H1 (cell line): ENCODE measurements around the gene PRIMPOL. TPM values are rescaled to one million over a fixed set of nuclear protein-coding genes. Genes with fewer than 3 reads are reported as not detected.

Experiments used
- CTCF ChIA-PET: fragments of 300-600 bp; sonication (Branson Sonifier 250); formaldehyde crosslinking; loops from one replicate; lab custom pipeline; 2021; ENCODE audit not compliant: partially characterized antibody; lab: Charles Lee
- POLR2A ChIA-PET: fragments of 300-600 bp; sonication (Branson Sonifier 250); formaldehyde crosslinking; loops from one replicate; lab custom pipeline; 2021; ENCODE audit warnings: inconsistent platforms; ENCODE audit not compliant: partially characterized antibody; lab: Charles Lee
- DNase-seq, 2 experiments: peaks; one replicate each; pipeline versions ENCODE4 v3.0.0 to v3.0.0-alpha.2; 2010 to 2022; ENCODE audit warnings: low spot score in 2 of 2, low read depth in 1 of 2, mixed read lengths in 1 of 2
- FAIRE-seq: peaks from 2 replicates; lab custom pipeline; 2011; peaks lifted over from hg19 to GRCh38; lab: Jason Lieb, UNC
- H2AFZ ChIP-seq: 2 replicates; pipeline ENCODE4 v1.8.1; 2012; ENCODE audit warnings: low read length, inconsistent platforms
- H2AK5ac ChIP-seq: 2 replicates; pipeline ENCODE4 v1.6.1; 2013; ENCODE audit warnings: low read depth, low read length
- H2BK120ac ChIP-seq: replicated peaks from 2 replicates; pipeline ENCODE3; 2013; ENCODE audit warnings: low read depth, low read length, inconsistent platforms
- H2BK12ac ChIP-seq: 2 replicates; pipeline ENCODE4 v1.6.1; 2013; ENCODE audit warnings: low read depth, low read length
- H2BK15ac ChIP-seq: 2 replicates; pipeline ENCODE4 v1.6.1; 2013; ENCODE audit warnings: low read length
- H2BK20ac ChIP-seq: 2 replicates; pipeline ENCODE4 v1.6.1; 2013; ENCODE audit warnings: low read length
- H2BK5ac ChIP-seq: 2 replicates; pipeline ENCODE4 v1.6.1; 2013; ENCODE audit warnings: low read depth, low read length
- H3K14ac ChIP-seq: 2 replicates; pipeline ENCODE4 v1.6.1; 2013; ENCODE audit warnings: inconsistent platforms; ENCODE audit not compliant: insufficient read length
- H3K18ac ChIP-seq: 2 replicates; pipeline ENCODE4 v1.6.1; 2013; ENCODE audit warnings: low read length; ENCODE audit errors: extremely low read depth
- H3K23ac ChIP-seq: 2 replicates; pipeline ENCODE4 v1.6.1; 2013; ENCODE audit warnings: inconsistent platforms; ENCODE audit not compliant: insufficient read length
- H3K23me2 ChIP-seq: 2 replicates; pipeline ENCODE4 v1.6.1; 2013; ENCODE audit warnings: low read depth, low read length
- H3K27ac ChIP-seq: 2 replicates; pipeline ENCODE4 v1.6.1; 2011; ENCODE audit warnings: low read depth, low read length, inconsistent platforms
- H3K27me3 ChIP-seq, 4 experiments: replicated peaks in 1 of 4; 1 replicate in 1 of 4; 2 replicates in 3 of 4; pipeline versions ENCODE4 v1.6.1 to v1.8.1; 2011 to 2013; ENCODE audit warnings: low read length in 3 of 4, mild to moderate bottlenecking in 3 of 4, inconsistent platforms in 2 of 4, mixed read lengths in 2 of 4, moderate library complexity in 1 of 4; ENCODE audit not compliant: control insufficient read depth in 3 of 4, insufficient read depth in 3 of 4; ENCODE audit errors: extremely low read depth in 1 of 4
- H3K36me3 ChIP-seq, 4 experiments: 2 replicates each; pipeline versions ENCODE4 v1.6.1 to v1.8.1; 2011 to 2013; ENCODE audit warnings: mild to moderate bottlenecking in 4 of 4, low read length in 3 of 4, moderate library complexity in 2 of 4, control low read depth in 1 of 4, inconsistent platforms in 1 of 4; ENCODE audit not compliant: insufficient read depth in 4 of 4, control insufficient read depth in 2 of 4
- H3K4ac ChIP-seq: replicated peaks from 2 replicates; pipeline ENCODE3; 2013; ENCODE audit warnings: low read length, low read depth, mixed read lengths, inconsistent platforms; ENCODE audit not compliant: insufficient read length
- H3K4me1 ChIP-seq, 4 experiments: replicated peaks in 1 of 4; 1 replicate in 1 of 4; 2 replicates in 3 of 4; pipeline versions ENCODE4 v1.6.1 to v1.8.1; 2011 to 2013; ENCODE audit warnings: low read length in 3 of 4, inconsistent platforms in 2 of 4, mixed read lengths in 1 of 4; ENCODE audit not compliant: insufficient read depth in 4 of 4, control insufficient read depth in 3 of 4
- H3K4me2 ChIP-seq, 2 experiments: 2 replicates each; pipeline versions ENCODE4 v1.6.1 to v1.8.1; 2011 to 2013; ENCODE audit warnings: low read depth in 2 of 2, low read length in 2 of 2, control low read depth in 1 of 2, inconsistent platforms in 1 of 2, mild to moderate bottlenecking in 1 of 2; ENCODE audit not compliant: insufficient read depth in 1 of 2
- H3K4me3 ChIP-seq, 4 experiments: fragments of 200-600, 300-600 bp in 1 of 4; sonication (generic), shearing (Covaris generic), sonication (Bioruptor Twin) in 1 of 4; 2 replicates each; pipeline versions ENCODE4 v1.5.1 to v1.8.1; 2011 to 2016; ENCODE audit warnings: low read length in 4 of 4, low read depth in 3 of 4, control low read depth in 2 of 4, inconsistent platforms in 2 of 4, mild to moderate bottlenecking in 2 of 4, mixed read lengths in 1 of 4, moderate library complexity in 1 of 4; ENCODE audit not compliant: insufficient read depth in 2 of 4; ENCODE audit errors: extremely low read depth in 1 of 4
- H3K56ac ChIP-seq: replicated peaks from 2 replicates; pipeline ENCODE3; 2013; ENCODE audit warnings: low read depth, mild to moderate bottlenecking, mixed read lengths, low read length, inconsistent platforms; ENCODE audit not compliant: insufficient read length
- H3K79me1 ChIP-seq: 2 replicates; pipeline ENCODE4 v1.6.1; 2013; ENCODE audit warnings: low read depth, low read length, control low read depth
- H3K79me2 ChIP-seq, 2 experiments: 2 replicates each; pipeline versions ENCODE4 v1.6.1 to v1.8.1; 2012 to 2013; ENCODE audit warnings: low read length in 2 of 2, mild to moderate bottlenecking in 2 of 2, inconsistent platforms in 1 of 2; ENCODE audit not compliant: insufficient read depth in 2 of 2, control insufficient read depth in 1 of 2
- H3K9ac ChIP-seq, 4 experiments: replicated peaks in 1 of 4; 1 replicate in 1 of 4; 2 replicates in 3 of 4; pipeline versions ENCODE4 v1.6.1 to v1.8.1; 2011 to 2013; ENCODE audit warnings: low read depth in 3 of 4, low read length in 3 of 4, control low read depth in 2 of 4, mild to moderate bottlenecking in 2 of 4, moderate library complexity in 2 of 4, inconsistent platforms in 1 of 4; ENCODE audit errors: extremely low read depth in 1 of 4
- H3K9me3 ChIP-seq, 2 experiments: 2 replicates each; pipeline versions ENCODE4 v1.6.1 to v1.8.1; 2012 to 2013; ENCODE audit warnings: mild to moderate bottlenecking in 2 of 2, moderate library complexity in 2 of 2, control low read depth in 1 of 2, inconsistent platforms in 1 of 2, low read depth in 1 of 2, low read length in 1 of 2, mixed read lengths in 1 of 2; ENCODE audit not compliant: insufficient read depth in 2 of 2
- H4K20me1 ChIP-seq, 2 experiments: replicated peaks in 1 of 2; 2 replicates each; pipeline versions ENCODE3 to v1.8.1; 2011 to 2013; ENCODE audit warnings: inconsistent platforms in 2 of 2, low read length in 2 of 2, mild to moderate bottlenecking in 1 of 2; ENCODE audit not compliant: insufficient read depth in 2 of 2, control insufficient read depth in 1 of 2
- H4K5ac ChIP-seq: 2 replicates; pipeline ENCODE4 v1.6.1; 2013; ENCODE audit warnings: low read length, low read depth, mixed read lengths, inconsistent platforms; ENCODE audit not compliant: insufficient read length
- H4K8ac ChIP-seq: 2 replicates; pipeline ENCODE4 v1.8.0; 2013; ENCODE audit warnings: mild to moderate bottlenecking, moderate library complexity, low read length, inconsistent platforms; ENCODE audit not compliant: insufficient read depth; ENCODE audit errors: extremely low read depth
- H4K91ac ChIP-seq: replicated peaks from 2 replicates; pipeline ENCODE3; 2013; ENCODE audit warnings: low read length, mixed read lengths, inconsistent platforms; ENCODE audit not compliant: insufficient read length
- CEBPB ChIP-seq: IDR thresholded peaks from 2 replicates; pipeline ENCODE4 v1.6.1; 2012; ENCODE audit warnings: low read depth, low read length
- POLR2AphosphoS5 ChIP-seq: IDR thresholded peaks from 2 replicates; pipeline ENCODE4 v1.6.1; 2011; ENCODE audit warnings: low read depth, low read length
- RAD21 ChIP-seq, 2 experiments: IDR thresholded peaks in 1 of 2; conservative IDR thresholded peaks in 1 of 2; 2 replicates each; pipeline ENCODE4 v1.6.1; 2011; ENCODE audit warnings: low read depth in 2 of 2, low read length in 2 of 2, improper control_type of control experiment in 1 of 2, inconsistent platforms in 1 of 2, mild to moderate bottlenecking in 1 of 2, moderate library complexity in 1 of 2
- TAF7 ChIP-seq: optimal IDR thresholded peaks from 2 replicates; pipeline ENCODE3; 2011; ENCODE audit warnings: low read depth, mild to moderate bottlenecking, inconsistent platforms, low read length, moderate library complexity, borderline replicate concordance
- WGBS, 2 experiments: shearing (Covaris generic) in 1 of 2; methylation state at CpG; one replicate each; pipeline versions ENCODE4 v1.1.6 to v1.1.7; 2013 to 2015; ENCODE audit warnings: low lambda C conversion rate in 2 of 2, mixed read lengths in 2 of 2, inconsistent platforms in 1 of 2, low coverage in 1 of 2, missing lambda C conversion rate in 1 of 2; ENCODE audit not compliant: insufficient replicate concordance in 2 of 2, insufficient coverage in 1 of 2, insufficient read length in 1 of 2; ENCODE audit errors: extremely low coverage in 1 of 2, missing lambda C conversion rate in 1 of 2; 5-methylcytosine and 5-hydroxymethylcytosine counted together
- long read RNA-seq, 2 experiments: library from RNA in 1 of 2; library from capped mRNA in 1 of 2; stranded (forward); transcript quantifications; one replicate each; pipeline ENCODE4 v2.0.0, GENCODE V29; 2021; ENCODE audit warnings: inconsistent platforms in 1 of 2
- polyA minus RNA-seq, 3 experiments: library from RNA; depleted of rRNA, polyadenylated mRNA; stranded (reverse); fragments of >200 nt; gene quantifications; 1 replicate in 2 of 3; 2 replicates in 1 of 3; pipeline ENCODE4 v1.2.3, GENCODE V29; 2011
- polyA plus RNA-seq, 7 experiments: library from polyadenylated mRNA; depleted of rRNA in 3 of 7; stranded (reverse) in 5 of 7; unstranded in 2 of 7; fragments of >200 nt in 5 of 7; fragments of 200-250 nt in 2 of 7; gene quantifications; 1 replicate in 5 of 7; 2 replicates in 1 of 7; 4 replicates in 1 of 7; pipeline versions ENCODE4 v1.2.1 to v1.2.3, GENCODE V29; 2011 to 2013; ENCODE audit warnings: missing spikeins in 2 of 7, mixed read lengths in 2 of 7
- total RNA-seq: library from RNA; stranded (reverse); fragmentation: NEBNext Ultra II Directional; extraction: Animal tissue kit (Norgen Biotek cat#: 25700); gene quantifications from 2 replicates; pipeline ENCODE4 v1.2.1, GENCODE V29; 2021

The PRIMPOL gene, protein sequence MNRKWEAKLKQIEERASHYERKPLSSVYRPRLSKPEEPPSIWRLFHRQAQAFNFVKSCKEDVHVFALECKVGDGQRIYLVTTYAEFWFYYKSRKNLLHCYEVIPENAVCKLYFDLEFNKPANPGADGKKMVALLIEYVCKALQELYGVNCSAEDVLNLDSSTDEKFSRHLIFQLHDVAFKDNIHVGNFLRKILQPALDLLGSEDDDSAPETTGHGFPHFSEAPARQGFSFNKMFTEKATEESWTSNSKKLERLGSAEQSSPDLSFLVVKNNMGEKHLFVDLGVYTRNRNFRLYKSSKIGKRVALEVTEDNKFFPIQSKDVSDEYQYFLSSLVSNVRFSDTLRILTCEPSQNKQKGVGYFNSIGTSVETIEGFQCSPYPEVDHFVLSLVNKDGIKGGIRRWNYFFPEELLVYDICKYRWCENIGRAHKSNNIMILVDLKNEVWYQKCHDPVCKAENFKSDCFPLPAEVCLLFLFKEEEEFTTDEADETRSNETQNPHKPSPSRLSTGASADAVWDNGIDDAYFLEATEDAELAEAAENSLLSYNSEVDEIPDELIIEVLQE
- 5.0 and 6.7 TPM in 2 replicates for total RNA-seq
- polyA plus RNA-seq (2011; rRNA removed), result 2.7 and 4.4 TPM in 2 replicates
- polyA plus RNA-seq (2011; cell fraction: cytosol; rRNA removed), result 6.3 TPM
- polyA plus RNA-seq (2011; cell fraction: nucleus; rRNA removed), result 0.97 TPM
- polyA plus RNA-seq (2012, experiment 1 of 2), result 6.3 to 10.6 TPM (median 8.8 TPM) in 4 replicates
- 0.92 TPM for polyA plus RNA-seq (2012, experiment 2 of 2)
- polyA plus RNA-seq (2013, experiment 1 of 2), result 6.3 TPM
- 6.8 TPM for polyA plus RNA-seq (2013, experiment 2 of 2)
- 1.0 and 1.4 TPM in 2 replicates for polyA minus RNA-seq (2011; rRNA and poly(A)+ RNA removed)
- polyA minus RNA-seq (2011; cell fraction: cytosol; rRNA and poly(A)+ RNA removed), result 2.4 TPM
- 3.3 TPM for polyA minus RNA-seq (2011; cell fraction: nucleus; rRNA and poly(A)+ RNA removed)
- long read RNA-seq, experiment 1, partial matches to known transcripts, result 0 of 5 reads
- long read RNA-seq, experiment 1, other reads (novel, unspliced or antisense), result 4 of 5 reads
- long read RNA-seq, experiment 2, partial matches to known transcripts, result 0 of 4 reads
- long read RNA-seq, experiment 2, other reads (novel, unspliced or antisense), result 1 of 4 reads

DNA sequence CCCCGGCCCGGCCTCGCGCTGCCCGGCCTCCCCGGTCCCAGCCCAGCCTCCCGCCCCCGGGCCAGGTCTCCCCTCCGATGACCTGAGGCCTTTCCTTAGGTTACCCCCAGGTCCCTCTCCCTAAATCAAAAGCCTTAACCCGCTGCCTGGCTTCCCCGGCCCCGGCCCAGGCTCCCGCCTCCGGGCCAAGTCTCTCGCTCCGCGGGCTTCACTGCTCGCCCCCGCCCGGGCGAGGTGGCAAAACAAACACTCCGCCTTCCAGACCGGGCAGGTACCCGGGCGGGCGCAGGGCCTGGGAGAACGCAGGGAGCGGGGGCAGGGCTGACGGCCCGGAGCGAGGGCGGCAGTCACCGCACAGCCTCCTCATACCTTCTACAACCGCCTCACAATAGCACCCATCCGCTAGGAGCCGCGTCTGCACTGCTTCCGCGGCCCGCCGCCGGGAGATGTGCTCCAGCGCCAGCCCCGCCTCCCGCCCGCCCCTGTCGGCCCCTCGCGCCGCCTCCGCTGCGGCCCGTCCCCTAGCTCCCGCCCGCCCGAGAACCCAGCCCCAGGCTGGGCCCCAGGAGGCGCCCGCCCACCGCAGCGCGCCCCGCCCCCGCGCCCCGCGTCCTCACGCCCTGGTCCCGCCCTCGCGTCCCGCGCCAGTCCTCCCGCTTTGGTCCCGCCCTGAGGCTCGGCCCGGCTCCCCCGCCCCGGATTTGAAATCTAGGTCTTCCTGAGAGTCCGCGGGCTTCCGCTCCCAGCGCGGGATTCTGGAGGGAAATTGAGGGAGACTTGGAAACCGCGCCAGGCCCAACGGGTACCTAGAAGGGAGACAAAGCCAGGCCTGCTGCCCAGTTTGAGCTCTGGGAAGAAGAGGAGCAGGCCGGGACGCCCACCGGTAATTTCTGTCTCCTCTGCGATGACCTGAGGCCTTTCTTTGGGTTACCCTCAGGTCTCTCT, at the start of gene PRIMPOL, which contains the start of gene CASP3:
Gene PRIMPOL (plus strand): TSS at position 713 of the 945 bp plus-strand sequence. CDS start 7,403 bp downstream, outside the sequence.
Gene CASP3 (minus strand): TSS at position 422 of the 945 bp plus-strand sequence. CDS start 10,994 bp downstream, outside the sequence.
- no peaks in the 10 kb centered on the region for H3K9me3 ChIP-seq
- peak within 1 kb of the TSS; percentile 84; the same call in 1 of the 2 replicates for H2BK15ac ChIP-seq
- FAIRE-seq (no peak), DNase-seq (peak; percentile 72 to 97)
- H2BK5ac ChIP-seq, result peak within 1 kb of the TSS; percentile 91
- H2AK5ac ChIP-seq, result no peak within 1 kb of the TSS; the same call in 1 of the 2 replicates
- H3K79me1 ChIP-seq, result no peaks in the 10 kb centered on the region
- H2AFZ ChIP-seq, result peak within 1 kb of the TSS; percentile 54; the same call in 1 of the 2 replicates
- H3K4ac ChIP-seq, result no peak within 1 kb of the TSS
- peaks cover 6 to 43% of the 10 kb centered on the region in 2 experiments for H3K79me2 ChIP-seq
- peak within 1 kb of the TSS; percentile 97 to 98 for H3K4me2 ChIP-seq
- POLR2A ChIA-PET, result interaction anchor here (0.8 to 2.2 kb wide), 11 partner anchors 8 to 302 kb away, joined by 3 to 8 read pairs (median 5); partner anchors contain the start of gene CENPU
- H3K27ac ChIP-seq, result peak within 1 kb of the TSS; percentile 85
- H4K5ac ChIP-seq, result peak within 1 kb of the TSS; percentile 87
- H2BK120ac ChIP-seq, result peak within 1 kb of the TSS; percentile 80
- CTCF ChIA-PET, result interaction anchor here (1.0 kb wide), 1 partner anchor 384 kb away, joined by 3 read pairs; no protein-coding TSS in a partner anchor
- peaks cover 6 to 22% (median 12%) of the 10 kb centered on the region in 4 experiments for H3K4me1 ChIP-seq
- no peaks in the 10 kb centered on the region for H3K27me3 ChIP-seq
- peak within 1 kb of the TSS; percentile 89 for H3K18ac ChIP-seq
- H3K23ac ChIP-seq, result no peak within 1 kb of the TSS
- peaks cover 13% of the 10 kb centered on the region for H3K23me2 ChIP-seq
- H4K20me1 ChIP-seq, result peaks cover 0 to 9% of the 10 kb centered on the region in 2 experiments
- H2BK12ac ChIP-seq, result peak within 1 kb of the TSS; percentile 93
- peak within 1 kb of the TSS; percentile 71 for H3K56ac ChIP-seq
- H4K91ac ChIP-seq, result peak within 1 kb of the TSS; percentile 86
- H2BK20ac ChIP-seq, result 0 out of 2 replicates have a peak within 1 kb of the TSS, but pooled peaks have one; percentile 80
- H3K9ac ChIP-seq, result peak within 1 kb of the TSS; percentile 79 to 92 (median 83)
- H4K8ac ChIP-seq, result peak within 1 kb of the TSS; percentile 88
- no peak within 1 kb of the TSS for H3K14ac ChIP-seq
- H3K36me3 ChIP-seq, result peaks cover 0 to 5% (median 0%) of the 10 kb centered on the region in 4 experiments; a peak in 1 of 8 replicates
- H3K4me3 ChIP-seq, result peak within 1 kb of the TSS; percentile 54 to 93 (median 78)
- 6% methylated on average over 23 of the region's 90 CpGs; no CpG with 5 or more reads in 1 of the 2 experiments for WGBS, 2 experiments
- TF ChIP-seq RAD21 (IDR thresholded peaks at IDR 0.05 in 1 of 2, conservative IDR thresholded peaks at IDR 0.05 in 1 of 2; ENCODE audit: low read depth in 2 of 2, low read length in 2 of 2), result peak; percentile 30 to 38; a peak in 2 of 4 replicates
- peak; percentile 58 for TF ChIP-seq TAF7
- no peak for TF ChIP-seq CEBPB
- peak; percentile 90 for TF ChIP-seq POLR2AphosphoS5
